H1 (cell line): Measurements from ENCODE around the gene CEBPA. TPM values are rescaled to one million over a fixed set of nuclear protein-coding genes. Genes with fewer than 3 reads are reported as not detected.

ENCODE experiments used
- CTCF ChIA-PET: fragments of 300-600 bp; sonication (Branson Sonifier 250); formaldehyde crosslinking; loops from one replicate; lab custom pipeline; 2021; ENCODE audit not compliant: partially characterized antibody; lab: Charles Lee
- POLR2A ChIA-PET: fragments of 300-600 bp; sonication (Branson Sonifier 250); formaldehyde crosslinking; loops from one replicate; lab custom pipeline; 2021; ENCODE audit warnings: inconsistent platforms; ENCODE audit not compliant: partially characterized antibody; lab: Charles Lee
- DNase-seq, 2 experiments: peaks; one replicate each; pipeline versions ENCODE4 v3.0.0 to v3.0.0-alpha.2; 2010 to 2022; ENCODE audit warnings: low spot score in 2 of 2, low read depth in 1 of 2, mixed read lengths in 1 of 2
- FAIRE-seq: peaks from 2 replicates; lab custom pipeline; 2011; peaks lifted over from hg19 to GRCh38; lab: Jason Lieb, UNC
- H2AFZ ChIP-seq: 2 replicates; pipeline ENCODE4 v1.8.1; 2012; ENCODE audit warnings: low read length, inconsistent platforms
- H2AK5ac ChIP-seq: 2 replicates; pipeline ENCODE4 v1.6.1; 2013; ENCODE audit warnings: low read depth, low read length
- H2BK120ac ChIP-seq: replicated peaks from 2 replicates; pipeline ENCODE3; 2013; ENCODE audit warnings: low read depth, low read length, inconsistent platforms
- H2BK12ac ChIP-seq: 2 replicates; pipeline ENCODE4 v1.6.1; 2013; ENCODE audit warnings: low read depth, low read length
- H2BK15ac ChIP-seq: 2 replicates; pipeline ENCODE4 v1.6.1; 2013; ENCODE audit warnings: low read length
- H2BK20ac ChIP-seq: 2 replicates; pipeline ENCODE4 v1.6.1; 2013; ENCODE audit warnings: low read length
- H2BK5ac ChIP-seq: 2 replicates; pipeline ENCODE4 v1.6.1; 2013; ENCODE audit warnings: low read depth, low read length
- H3K14ac ChIP-seq: 2 replicates; pipeline ENCODE4 v1.6.1; 2013; ENCODE audit warnings: inconsistent platforms; ENCODE audit not compliant: insufficient read length
- H3K18ac ChIP-seq: 2 replicates; pipeline ENCODE4 v1.6.1; 2013; ENCODE audit warnings: low read length; ENCODE audit errors: extremely low read depth
- H3K23ac ChIP-seq: 2 replicates; pipeline ENCODE4 v1.6.1; 2013; ENCODE audit warnings: inconsistent platforms; ENCODE audit not compliant: insufficient read length
- H3K23me2 ChIP-seq: 2 replicates; pipeline ENCODE4 v1.6.1; 2013; ENCODE audit warnings: low read depth, low read length
- H3K27ac ChIP-seq: 2 replicates; pipeline ENCODE4 v1.6.1; 2011; ENCODE audit warnings: low read depth, low read length, inconsistent platforms
- H3K27me3 ChIP-seq, 4 experiments: replicated peaks in 1 of 4; 1 replicate in 1 of 4; 2 replicates in 3 of 4; pipeline versions ENCODE4 v1.6.1 to v1.8.1; 2011 to 2013; ENCODE audit warnings: low read length in 3 of 4, mild to moderate bottlenecking in 3 of 4, inconsistent platforms in 2 of 4, mixed read lengths in 2 of 4, moderate library complexity in 1 of 4; ENCODE audit not compliant: control insufficient read depth in 3 of 4, insufficient read depth in 3 of 4; ENCODE audit errors: extremely low read depth in 1 of 4
- H3K36me3 ChIP-seq, 4 experiments: 2 replicates each; pipeline versions ENCODE4 v1.6.1 to v1.8.1; 2011 to 2013; ENCODE audit warnings: mild to moderate bottlenecking in 4 of 4, low read length in 3 of 4, moderate library complexity in 2 of 4, control low read depth in 1 of 4, inconsistent platforms in 1 of 4; ENCODE audit not compliant: insufficient read depth in 4 of 4, control insufficient read depth in 2 of 4
- H3K4ac ChIP-seq: replicated peaks from 2 replicates; pipeline ENCODE3; 2013; ENCODE audit warnings: low read length, low read depth, mixed read lengths, inconsistent platforms; ENCODE audit not compliant: insufficient read length
- H3K4me1 ChIP-seq, 4 experiments: replicated peaks in 1 of 4; 1 replicate in 1 of 4; 2 replicates in 3 of 4; pipeline versions ENCODE4 v1.6.1 to v1.8.1; 2011 to 2013; ENCODE audit warnings: low read length in 3 of 4, inconsistent platforms in 2 of 4, mixed read lengths in 1 of 4; ENCODE audit not compliant: insufficient read depth in 4 of 4, control insufficient read depth in 3 of 4
- H3K4me2 ChIP-seq, 2 experiments: 2 replicates each; pipeline versions ENCODE4 v1.6.1 to v1.8.1; 2011 to 2013; ENCODE audit warnings: low read depth in 2 of 2, low read length in 2 of 2, control low read depth in 1 of 2, inconsistent platforms in 1 of 2, mild to moderate bottlenecking in 1 of 2; ENCODE audit not compliant: insufficient read depth in 1 of 2
- H3K4me3 ChIP-seq, 4 experiments: fragments of 200-600, 300-600 bp in 1 of 4; sonication (generic), shearing (Covaris generic), sonication (Bioruptor Twin) in 1 of 4; 2 replicates each; pipeline versions ENCODE4 v1.5.1 to v1.8.1; 2011 to 2016; ENCODE audit warnings: low read length in 4 of 4, low read depth in 3 of 4, control low read depth in 2 of 4, inconsistent platforms in 2 of 4, mild to moderate bottlenecking in 2 of 4, mixed read lengths in 1 of 4, moderate library complexity in 1 of 4; ENCODE audit not compliant: insufficient read depth in 2 of 4; ENCODE audit errors: extremely low read depth in 1 of 4
- H3K56ac ChIP-seq: replicated peaks from 2 replicates; pipeline ENCODE3; 2013; ENCODE audit warnings: low read depth, mild to moderate bottlenecking, mixed read lengths, low read length, inconsistent platforms; ENCODE audit not compliant: insufficient read length
- H3K79me1 ChIP-seq: 2 replicates; pipeline ENCODE4 v1.6.1; 2013; ENCODE audit warnings: low read depth, low read length, control low read depth
- H3K79me2 ChIP-seq, 2 experiments: 2 replicates each; pipeline versions ENCODE4 v1.6.1 to v1.8.1; 2012 to 2013; ENCODE audit warnings: low read length in 2 of 2, mild to moderate bottlenecking in 2 of 2, inconsistent platforms in 1 of 2; ENCODE audit not compliant: insufficient read depth in 2 of 2, control insufficient read depth in 1 of 2
- H3K9ac ChIP-seq, 4 experiments: replicated peaks in 1 of 4; 1 replicate in 1 of 4; 2 replicates in 3 of 4; pipeline versions ENCODE4 v1.6.1 to v1.8.1; 2011 to 2013; ENCODE audit warnings: low read depth in 3 of 4, low read length in 3 of 4, control low read depth in 2 of 4, mild to moderate bottlenecking in 2 of 4, moderate library complexity in 2 of 4, inconsistent platforms in 1 of 4; ENCODE audit errors: extremely low read depth in 1 of 4
- H3K9me3 ChIP-seq, 2 experiments: 2 replicates each; pipeline versions ENCODE4 v1.6.1 to v1.8.1; 2012 to 2013; ENCODE audit warnings: mild to moderate bottlenecking in 2 of 2, moderate library complexity in 2 of 2, control low read depth in 1 of 2, inconsistent platforms in 1 of 2, low read depth in 1 of 2, low read length in 1 of 2, mixed read lengths in 1 of 2; ENCODE audit not compliant: insufficient read depth in 2 of 2
- H4K20me1 ChIP-seq, 2 experiments: replicated peaks in 1 of 2; 2 replicates each; pipeline versions ENCODE3 to v1.8.1; 2011 to 2013; ENCODE audit warnings: inconsistent platforms in 2 of 2, low read length in 2 of 2, mild to moderate bottlenecking in 1 of 2; ENCODE audit not compliant: insufficient read depth in 2 of 2, control insufficient read depth in 1 of 2
- H4K5ac ChIP-seq: 2 replicates; pipeline ENCODE4 v1.6.1; 2013; ENCODE audit warnings: low read length, low read depth, mixed read lengths, inconsistent platforms; ENCODE audit not compliant: insufficient read length
- H4K8ac ChIP-seq: 2 replicates; pipeline ENCODE4 v1.8.0; 2013; ENCODE audit warnings: mild to moderate bottlenecking, moderate library complexity, low read length, inconsistent platforms; ENCODE audit not compliant: insufficient read depth; ENCODE audit errors: extremely low read depth
- H4K91ac ChIP-seq: replicated peaks from 2 replicates; pipeline ENCODE3; 2013; ENCODE audit warnings: low read length, mixed read lengths, inconsistent platforms; ENCODE audit not compliant: insufficient read length
- SP1 ChIP-seq: IDR thresholded peaks from 2 replicates; pipeline ENCODE4 v1.6.1; 2011; ENCODE audit warnings: low read depth, low read length
- WGBS, 2 experiments: shearing (Covaris generic) in 1 of 2; methylation state at CpG; one replicate each; pipeline versions ENCODE4 v1.1.6 to v1.1.7; 2013 to 2015; ENCODE audit warnings: low lambda C conversion rate in 2 of 2, mixed read lengths in 2 of 2, inconsistent platforms in 1 of 2, low coverage in 1 of 2, missing lambda C conversion rate in 1 of 2; ENCODE audit not compliant: insufficient replicate concordance in 2 of 2, insufficient coverage in 1 of 2, insufficient read length in 1 of 2; ENCODE audit errors: extremely low coverage in 1 of 2, missing lambda C conversion rate in 1 of 2; 5-methylcytosine and 5-hydroxymethylcytosine counted together
- polyA plus RNA-seq, 7 experiments: library from polyadenylated mRNA; depleted of rRNA in 3 of 7; stranded (reverse) in 5 of 7; unstranded in 2 of 7; fragments of >200 nt in 5 of 7; fragments of 200-250 nt in 2 of 7; gene quantifications; 1 replicate in 5 of 7; 2 replicates in 1 of 7; 4 replicates in 1 of 7; pipeline versions ENCODE4 v1.2.1 to v1.2.3, GENCODE V29; 2011 to 2013; ENCODE audit warnings: missing spikeins in 2 of 7, mixed read lengths in 2 of 7
- total RNA-seq: library from RNA; stranded (reverse); fragmentation: NEBNext Ultra II Directional; extraction: Animal tissue kit (Norgen Biotek cat#: 25700); gene quantifications from 2 replicates; pipeline ENCODE4 v1.2.1, GENCODE V29; 2021

CEBPA gene
- total and polyA plus RNA-seq, 2 of the 8 experiments (the other 6 are each of a cell fraction or from before 2014, with no cell fraction given), result 2.0 to 2.7 TPM

GRCh38 chr19:33284756-33285155 is 17.6 kb downstream of the CEBPA start:
- H4K5ac ChIP-seq, result no peak overlapping the region
- H3K4me1 ChIP-seq, result peaks cover 0 to 8% (median 2%) of the 10 kb centered on the region in 4 experiments; a peak in 5 of 7 replicates
- H3K4ac ChIP-seq, result no peak overlapping the region
- no peak for FAIRE-seq
- no peak overlapping the region for H4K91ac ChIP-seq
- H2AFZ ChIP-seq, result no peak overlapping the region
- no peak overlapping the region for H3K14ac ChIP-seq
- H2AK5ac ChIP-seq, result no peak overlapping the region
- H3K23me2 ChIP-seq, result peaks cover 3% of the 10 kb centered on the region; the same call in 1 of the 2 replicates
- no peak overlapping the region for H2BK12ac ChIP-seq
- H3K36me3 ChIP-seq, result no peaks in the 10 kb centered on the region; a peak in 1 of 8 replicates
- H3K4me2 ChIP-seq, result no peak overlapping the region
- H4K8ac ChIP-seq, result no peak overlapping the region
- no peak overlapping the region for H2BK15ac ChIP-seq
- H2BK120ac ChIP-seq, result no peak overlapping the region
- no peaks in the 10 kb centered on the region for H4K20me1 ChIP-seq
- no peaks in the 10 kb centered on the region for H3K27me3 ChIP-seq
- no peak overlapping the region for H3K23ac ChIP-seq
- no peaks in the 10 kb centered on the region for H3K79me2 ChIP-seq
- no peak overlapping the region for H2BK5ac ChIP-seq
- no peak overlapping the region for H3K9ac ChIP-seq
- CTCF ChIA-PET, result interaction anchor here (0.6 to 2.2 kb wide), 14 partner anchors 10 to 145 kb away, joined by 3 to 6 read pairs (median 4); partner anchors contain the start of gene CEBPA
- no peak overlapping the region for H2BK20ac ChIP-seq
- H3K9me3 ChIP-seq, result peaks cover 0 to 5% of the 10 kb centered on the region in 2 experiments; a peak in 1 of 4 replicates
- no peaks in the 10 kb centered on the region for H3K79me1 ChIP-seq
- H3K4me3 ChIP-seq, result no peak overlapping the region
- 87% methylated on average over 7 of the region's 7 CpGs; no CpG with 5 or more reads in 1 of the 2 experiments for WGBS, 2 experiments
- no peak overlapping the region for H3K56ac ChIP-seq
- DNase-seq, result no peak
- no peak overlapping the region for H3K27ac ChIP-seq
- H3K18ac ChIP-seq, result no peak overlapping the region
- POLR2A ChIA-PET, result interaction anchor here (0.9 to 3.8 kb wide), 3 partner anchors 18 to 99 kb away, joined by 4 to 15 read pairs (median 4); partner anchors contain the start of genes CEBPA and CEBPG
- no peak for TF ChIP-seq SP1
